GM15510 (cell line): ENCODE data around the gene ABLIM1.

Source experiments
- POLR2A ChIP-seq: IDR thresholded peaks from 3 replicates; pipeline ENCODE4 v1.6.1; 2011; ENCODE audit warnings: borderline replicate concordance; ENCODE audit not compliant: insufficient read length; ENCODE audit errors: extremely low read depth

The ABLIM1 gene

DNA sequence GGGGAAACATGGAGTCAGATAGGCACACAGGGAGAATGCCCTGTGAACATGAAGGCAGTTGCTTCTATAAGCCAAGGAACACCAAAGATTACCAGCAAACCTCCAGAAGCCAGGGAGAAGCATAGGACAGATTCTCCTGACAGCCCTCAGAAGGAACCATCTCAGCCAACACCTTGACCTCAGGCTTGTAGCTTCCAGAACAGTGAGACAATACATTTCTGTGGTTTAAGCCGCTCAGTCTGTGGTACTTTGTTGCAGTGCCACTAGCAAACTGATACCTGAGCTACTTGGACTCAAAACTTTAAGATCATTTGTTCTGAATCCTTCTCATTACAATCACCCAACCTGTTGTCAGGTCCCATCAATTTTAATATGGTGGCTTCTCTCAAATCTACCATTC, 31.2 kb downstream of the ABLIM1 start:
- no peak for TF ChIP-seq POLR2A

DNA sequence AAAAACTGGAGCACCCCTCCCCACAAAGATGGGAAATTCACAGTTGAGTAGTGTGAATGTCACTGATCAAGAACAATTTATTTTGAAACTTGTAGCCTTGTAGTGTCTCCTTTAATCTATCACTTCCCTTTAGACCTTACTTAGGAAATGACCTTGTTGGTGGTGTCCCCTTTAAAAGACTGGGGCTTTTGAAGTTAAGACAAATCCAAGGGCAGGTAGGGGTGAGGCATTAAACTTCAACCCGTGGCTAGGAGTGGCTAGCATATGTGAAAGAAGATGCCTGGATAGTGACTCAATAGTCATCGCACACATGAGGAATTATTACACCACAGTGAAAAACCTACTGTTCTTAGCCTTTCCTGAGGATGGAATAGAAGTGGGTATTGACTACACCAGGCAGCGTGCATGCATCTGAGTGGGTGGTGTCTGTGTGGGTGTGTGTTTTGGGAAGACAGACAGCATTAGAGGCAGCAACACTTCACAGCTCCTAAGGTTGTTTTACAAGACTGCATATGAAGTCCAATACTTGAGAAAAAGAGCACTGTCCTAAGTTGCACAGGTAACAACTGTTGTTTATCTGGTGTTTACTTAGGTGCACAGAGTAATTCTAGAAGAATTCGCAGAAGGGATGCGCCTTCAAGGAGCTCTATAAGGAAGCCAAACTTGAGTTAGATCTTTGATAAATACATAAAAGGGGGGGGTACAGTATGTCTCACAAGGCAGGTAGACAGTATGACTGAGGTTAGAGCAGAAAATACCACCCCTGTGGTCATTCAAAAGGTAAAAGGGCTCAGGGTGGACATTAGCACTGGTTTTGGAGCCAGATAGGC, 32.9 kb downstream of the ABLIM1 start:
- no peak for TF ChIP-seq POLR2A

DNA sequence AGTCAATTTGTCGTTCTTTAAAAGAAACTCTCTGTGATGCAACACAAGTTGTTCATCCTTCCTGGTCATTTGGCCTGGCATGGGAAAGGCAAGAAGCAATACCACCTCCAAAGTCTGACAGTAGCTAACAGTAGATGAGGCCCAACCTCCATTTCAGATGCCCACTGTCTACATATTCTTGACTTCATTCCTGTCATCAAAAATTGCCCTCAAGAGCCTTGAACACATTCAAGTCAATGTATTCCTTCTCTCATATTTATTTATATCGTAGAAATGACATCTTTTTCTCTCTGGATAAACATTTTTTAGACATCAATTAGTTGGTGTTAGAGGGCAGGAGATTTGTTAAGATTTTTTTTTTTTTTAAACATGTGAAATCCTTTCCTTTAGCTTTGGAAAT, 33.7 kb downstream of the ABLIM1 start:
- no peak for TF ChIP-seq POLR2A

DNA sequence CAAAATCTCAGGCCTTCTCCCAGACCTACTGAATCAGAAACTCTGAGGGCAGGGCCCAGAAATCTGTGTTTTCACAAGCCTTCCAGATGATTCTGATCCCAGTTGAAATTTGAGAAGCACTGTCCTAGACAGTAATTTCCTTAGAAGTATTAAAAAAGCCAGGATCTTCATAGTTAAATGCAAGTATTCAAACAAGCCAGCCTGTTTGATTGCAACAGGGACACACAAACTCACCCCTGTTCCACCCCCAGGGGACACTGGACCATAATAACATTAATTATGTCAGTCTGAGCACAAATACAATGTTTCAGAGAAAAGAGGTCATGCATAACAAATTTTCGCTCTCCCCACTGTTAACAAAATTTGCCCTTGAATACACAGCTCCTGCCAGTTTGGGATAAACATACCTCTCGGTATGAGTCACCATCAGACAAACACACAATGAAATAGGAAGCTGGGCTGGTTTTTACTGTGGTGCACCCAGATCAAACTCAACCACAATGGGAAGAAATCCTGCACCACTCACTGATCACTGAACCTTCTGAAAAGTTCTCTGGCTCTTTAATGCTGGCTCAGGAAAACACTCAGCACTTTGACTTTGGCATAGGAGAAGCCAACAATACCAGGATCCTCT, 34.3 kb downstream of the ABLIM1 start:
- TF ChIP-seq POLR2A = no peak

DNA sequence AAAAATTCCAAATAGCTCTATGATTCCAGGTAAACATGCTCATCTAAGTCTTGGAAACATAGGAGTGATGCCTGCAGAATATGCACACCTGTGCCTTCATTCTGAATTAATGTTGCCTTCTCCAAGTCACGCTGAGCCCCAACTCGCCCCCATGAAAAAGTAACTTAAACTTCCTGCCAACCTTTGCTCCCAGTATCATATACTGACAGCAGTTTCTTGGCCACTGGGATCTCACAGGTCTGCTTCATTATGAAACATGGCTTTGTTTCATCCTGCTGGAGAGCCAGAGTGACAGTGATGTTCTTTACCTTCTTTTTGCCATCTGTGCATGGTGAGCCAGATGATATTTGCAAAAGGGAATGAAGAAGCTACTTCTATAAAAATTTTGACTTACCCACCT, 34.9 kb downstream of the ABLIM1 start:
- no peak for TF ChIP-seq POLR2A

DNA sequence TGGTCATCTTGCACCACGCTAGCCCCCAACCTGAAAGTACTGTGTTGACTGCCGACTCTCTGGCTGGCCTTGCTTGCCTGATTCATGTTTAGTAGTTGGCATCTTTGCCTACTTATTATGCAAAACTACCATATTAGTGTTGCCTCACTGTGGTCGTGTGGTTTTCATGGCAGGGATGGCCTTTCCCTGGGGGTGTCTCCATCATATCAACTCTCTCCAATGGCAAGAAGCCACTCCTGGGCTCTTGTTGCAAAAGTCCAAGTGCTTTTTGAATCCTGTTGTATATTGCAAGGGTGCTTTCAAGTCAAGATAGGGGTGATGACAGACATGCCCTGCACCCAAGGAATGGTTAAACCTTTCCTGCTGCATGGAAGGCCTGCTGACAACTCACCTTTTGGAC, 39.4 kb downstream of the ABLIM1 start:
- TF ChIP-seq POLR2A = no peak

DNA sequence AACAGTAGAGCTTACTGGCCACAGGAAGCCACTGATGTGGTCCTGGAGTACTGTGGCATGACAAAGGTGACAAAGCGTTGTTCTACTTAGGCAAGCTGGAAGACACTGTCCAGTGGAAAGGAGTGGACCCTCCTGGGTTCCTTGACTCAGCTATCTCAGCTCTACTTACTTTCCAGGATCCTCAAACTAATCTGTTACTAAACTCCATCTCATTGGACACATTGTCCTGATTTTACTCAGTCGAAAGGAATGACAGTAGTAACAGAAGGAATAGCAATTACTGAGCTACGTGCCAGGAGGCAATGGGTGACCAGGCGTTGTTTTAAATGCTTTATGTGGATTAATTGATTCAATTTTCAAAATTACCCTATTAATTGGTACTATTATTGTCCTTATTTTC, 41.6 kb downstream of the ABLIM1 start:
- TF ChIP-seq POLR2A = no peak

DNA sequence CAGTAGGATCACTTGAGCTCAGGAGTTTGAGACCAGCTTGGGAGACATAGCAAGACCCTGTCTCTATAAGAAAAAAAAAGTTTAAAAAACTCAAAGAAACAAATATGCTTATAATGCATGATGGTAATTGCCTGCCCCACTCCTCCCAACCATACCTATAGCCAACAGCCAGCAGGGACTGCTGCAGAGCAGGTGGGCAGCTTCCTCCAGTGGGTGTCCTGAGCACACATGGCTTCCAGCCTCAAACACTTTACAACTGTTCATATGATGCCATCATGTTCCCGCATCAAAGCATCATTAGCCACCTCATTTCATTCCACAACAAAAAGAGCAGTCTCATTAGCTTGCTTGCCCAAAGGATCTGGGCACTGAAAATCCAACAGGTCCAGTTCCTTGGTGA, 42.0 kb downstream of the ABLIM1 start:
- no peak for TF ChIP-seq POLR2A

DNA sequence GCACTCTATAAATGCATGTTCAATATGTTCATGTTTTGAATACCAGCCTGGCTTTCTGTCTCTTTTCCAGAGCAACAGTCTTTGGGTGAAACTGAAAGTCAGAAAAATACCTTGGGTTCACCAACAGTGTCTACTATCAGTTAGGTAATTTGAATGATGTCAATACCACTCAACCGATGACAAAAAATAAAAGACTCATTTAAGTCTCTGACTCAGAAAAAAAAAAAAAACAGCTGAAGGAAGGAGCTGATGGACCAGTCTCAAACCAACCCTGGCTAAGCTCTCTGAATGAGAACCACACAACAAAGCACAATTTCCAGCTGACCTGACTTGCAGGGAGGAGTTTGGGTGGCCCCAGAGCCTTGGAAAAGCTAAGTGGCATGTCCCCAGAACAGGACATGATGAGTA, 42.5 kb downstream of the ABLIM1 start:
- no peak for TF ChIP-seq POLR2A

DNA sequence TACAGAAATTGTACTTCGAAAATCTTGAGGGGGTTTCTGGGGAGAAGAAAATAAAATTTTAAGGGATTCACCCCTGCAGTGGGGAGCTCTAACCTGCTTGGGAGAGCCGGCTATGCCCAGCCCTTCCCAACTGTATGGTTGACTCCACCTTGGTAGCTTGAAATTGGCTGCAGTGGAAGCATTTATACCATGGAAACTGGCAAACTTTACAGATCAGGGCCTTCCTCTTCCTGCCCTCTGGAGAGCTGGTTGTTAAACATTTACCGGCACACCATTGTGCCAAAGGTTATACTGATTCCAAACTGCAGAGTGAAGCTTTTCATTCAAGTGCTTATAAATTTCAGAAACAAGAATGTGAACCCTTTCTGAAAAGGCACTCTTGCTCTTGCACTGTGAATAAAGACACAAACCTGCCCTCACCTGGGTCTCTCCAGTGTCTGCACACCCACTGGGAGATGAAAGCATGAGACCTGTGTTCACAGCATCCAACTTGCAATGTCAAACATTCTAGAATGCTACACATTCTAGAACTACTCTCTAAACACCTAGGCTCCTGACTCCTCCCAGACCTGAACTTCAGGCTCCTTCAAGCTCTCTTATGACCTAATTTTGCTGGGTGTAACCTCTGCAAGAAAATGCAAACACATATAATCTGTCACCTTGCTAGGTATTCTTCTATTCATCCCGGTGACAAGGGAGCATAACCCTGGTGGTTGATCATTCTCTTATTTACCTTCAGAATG, 44.7 kb downstream of the ABLIM1 start:
- TF ChIP-seq POLR2A = no peak

DNA sequence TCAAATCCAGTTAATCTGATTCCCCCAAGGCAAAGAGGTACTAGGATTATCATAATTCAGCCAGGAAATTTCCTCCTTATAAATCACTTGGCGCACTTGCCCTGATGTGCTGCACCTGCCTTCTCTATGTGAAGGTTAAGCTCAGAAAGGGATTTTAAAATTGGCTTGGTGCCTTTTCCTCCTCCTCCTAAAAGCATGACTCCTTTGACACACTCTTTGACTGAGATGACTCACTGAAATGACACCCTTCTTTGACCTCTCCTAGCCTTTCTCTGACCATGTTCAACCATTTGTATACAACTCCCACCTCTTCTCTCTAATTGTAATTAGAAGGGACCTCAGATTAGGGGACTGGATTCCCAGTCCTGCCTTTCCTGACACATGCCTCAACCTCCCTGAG, 46.5 kb downstream of the ABLIM1 start:
- no peak for TF ChIP-seq POLR2A

DNA sequence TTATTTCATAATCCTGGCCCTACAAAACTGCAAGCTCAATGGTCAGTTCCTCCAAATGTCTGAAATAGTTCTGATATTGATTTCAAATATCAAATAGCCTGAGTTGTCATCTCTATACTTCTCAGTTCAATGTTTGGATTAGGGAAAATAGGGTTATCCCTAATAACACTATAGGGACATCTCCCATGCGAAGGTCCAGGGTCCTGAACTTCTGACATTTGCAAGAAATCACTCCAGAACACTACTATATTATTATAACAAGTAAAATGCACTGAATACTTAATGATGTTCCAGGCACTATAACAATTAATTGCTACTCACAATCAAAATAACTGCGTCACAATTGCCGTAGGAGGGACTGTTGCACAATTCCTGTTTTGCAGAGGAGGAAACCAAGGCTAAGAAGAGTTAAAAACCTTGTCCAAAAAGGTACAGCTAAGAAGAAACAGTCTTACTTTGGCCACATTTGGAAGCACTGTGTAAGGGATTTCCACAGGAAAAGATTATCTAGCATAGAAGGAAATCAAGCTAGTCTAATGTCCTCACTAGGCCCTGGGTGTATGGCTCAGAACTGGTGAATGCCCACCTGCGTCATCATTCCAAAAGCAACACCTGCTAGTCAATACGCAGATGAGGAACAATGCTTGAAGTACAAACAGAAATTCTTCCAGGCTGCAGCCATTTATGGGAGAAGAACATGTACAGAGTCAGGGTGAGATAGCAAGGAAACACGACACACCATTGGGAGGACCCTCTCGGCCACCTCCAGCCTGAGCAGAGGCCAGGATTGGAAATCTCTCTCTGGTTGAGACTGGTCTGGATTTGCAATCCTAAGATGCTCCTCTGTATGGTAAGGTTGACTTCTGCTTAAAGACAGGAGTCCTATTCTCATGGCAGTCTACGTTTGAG, 48.3 kb downstream of the ABLIM1 start:
- TF ChIP-seq POLR2A = no peak

DNA sequence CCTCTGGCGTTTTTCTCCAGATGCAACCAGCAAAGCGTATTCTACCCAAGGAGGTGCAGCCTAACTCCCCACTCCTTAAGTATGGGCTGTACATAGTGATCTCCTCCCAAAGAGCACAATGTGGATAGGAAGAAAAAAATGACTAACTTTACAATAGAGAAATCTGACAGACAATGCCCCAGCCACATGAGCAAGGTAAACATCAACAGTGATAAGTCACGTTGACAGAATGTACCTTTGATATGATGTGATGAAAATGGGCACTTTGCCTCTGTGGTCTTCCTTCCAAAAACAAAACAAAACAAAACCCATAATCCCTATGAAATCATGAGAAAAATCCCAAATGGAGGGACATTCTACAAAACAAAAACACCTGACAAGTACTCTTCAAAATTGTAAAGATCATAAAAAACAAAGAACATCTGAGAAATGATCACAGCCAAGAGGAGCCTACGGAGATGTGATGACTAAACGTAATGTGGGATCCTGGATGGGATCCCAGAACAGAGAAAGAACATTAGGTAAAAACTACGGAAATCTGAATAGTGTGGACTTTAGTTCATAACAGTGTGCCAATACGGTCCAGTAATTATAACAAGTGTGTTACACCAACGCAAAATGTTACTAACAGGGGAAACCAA, 50.6 kb downstream of the ABLIM1 start:
- no peak for TF ChIP-seq POLR2A

DNA sequence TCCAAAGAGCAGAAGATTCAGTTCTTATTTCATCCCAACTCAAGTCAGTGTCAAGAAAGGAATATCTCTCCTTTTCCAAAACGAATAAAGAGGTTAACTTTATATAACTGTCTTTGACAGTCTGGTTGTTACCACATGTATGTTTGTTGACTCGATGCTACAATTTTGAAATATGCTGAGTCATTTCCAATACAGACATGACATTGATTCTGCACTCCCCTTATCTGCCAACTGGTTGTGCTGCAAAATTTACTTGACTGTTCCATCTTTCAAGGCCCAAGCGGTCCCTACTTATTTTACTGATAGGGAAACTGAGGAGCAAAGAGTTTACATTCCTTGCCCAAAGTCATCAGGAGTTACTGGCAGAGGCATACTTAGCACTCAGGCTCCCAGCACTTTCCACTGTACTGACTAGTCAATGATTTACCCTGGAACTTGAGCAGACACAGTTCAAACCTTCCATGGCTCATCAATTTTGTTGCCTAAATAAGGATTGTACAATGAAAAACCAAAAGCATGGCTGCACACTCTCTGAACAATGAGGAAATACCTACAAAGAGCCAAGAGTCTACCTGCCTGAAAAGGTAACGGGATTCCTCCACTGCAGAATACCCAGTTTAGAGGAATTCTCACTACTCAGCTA, 52.8 kb downstream of the ABLIM1 start:
- TF ChIP-seq POLR2A = no peak
